Measurements from ENCODE around the gene CENPT. TPM values are rescaled to one million over a fixed set of nuclear protein-coding genes. Genes with fewer than 3 reads are reported as not detected.
A peak's percentile ranks its signal among the peaks of the same experiment; 100 is the strongest.
"Not testable (repeated sequence)": the region's sequence is repeated elsewhere in the genome, so short reads cannot be mapped to it uniquely, and the experiment has no call there.

CENPT gene
- total RNA-seq, 2 experiments from 2014 or later: 55.4 to 85.3 TPM

GRCh38 chr16:67865318-67865717, 17.8 kb upstream of the CENPT start:
- Histone ChIP-seq H3K9me3 (ENCODE audit: low read length) (no peaks in the 10 kb centered on the region), H3K27ac (ENCODE audit: low read depth, low read length, poor library complexity, severe bottlenecking) (no peak overlapping the region), H2AFZ (ENCODE audit: low read length) (no peak overlapping the region), H3K79me2 (ENCODE audit: insufficient read depth, low read depth, low read length) (peaks cover 31% of the 10 kb centered on the region), H4K20me1 (ENCODE audit: insufficient read depth, low read length) (peaks cover 5% of the 10 kb centered on the region; the same call in 1 of the 2 replicates), H3K4me3 (ENCODE audit: low read depth, low read length, poor library complexity, severe bottlenecking) (no peak overlapping the region), H3K4me2 (ENCODE audit: low read length) (no peak overlapping the region), H3K36me3 (ENCODE audit: insufficient read depth, low read length) (peaks cover 90% of the 10 kb centered on the region), H3K9me2 (ENCODE audit: insufficient read depth, low read length) (no peaks in the 10 kb centered on the region), H3K4me1 (ENCODE audit: insufficient read depth, low read length, poor library complexity, severe bottlenecking) (no peaks in the 10 kb centered on the region)
- intact Hi-C loops (cut with micrococcal nuclease; ENCODE audit: unreplicated experiment): loop anchor here (1.0 kb wide), 1 partner anchor 49 kb away; no protein-coding TSS in a partner anchor
- no TSS peak for BruUV-seq (replicated peaks)
- no peak for TF ChIP-seq EZH2phosphoT487 (IDR thresholded peaks at IDR 0.05; ENCODE audit: borderline replicate concordance, low read depth, low read length)
- peak; percentile 71 for TF ChIP-seq CTCF (conservative IDR thresholded peaks at IDR 0.05; ENCODE audit: low read length)
- ChIA-PET POLR2A (interaction anchor here (0.6 to 2.3 kb wide), 2 partner anchors 21 to 198 kb away, joined by 3 to 6 read pairs; no protein-coding TSS in a partner anchor), CTCF (ENCODE audit: unreplicated experiment) (no interaction called here)
- peak; percentile 38 for DNase-seq (ENCODE audit: low spot score)

- Histone ChIP-seq H3K9me2 (ENCODE audit: insufficient read depth, low read length) (no peaks in the 10 kb centered on the region), H3K9me3 (ENCODE audit: low read length) (no peaks in the 10 kb centered on the region), H3K79me2 (ENCODE audit: insufficient read depth, low read depth, low read length) (peaks cover 38% of the 10 kb centered on the region), H3K4me3 (ENCODE audit: low read depth, low read length, poor library complexity, severe bottlenecking) (no peak overlapping the region), H3K4me2 (ENCODE audit: low read length) (no peak overlapping the region), H4K20me1 (ENCODE audit: insufficient read depth, low read length) (peaks cover 5% of the 10 kb centered on the region; the same call in 1 of the 2 replicates), H3K27ac (ENCODE audit: low read depth, low read length, poor library complexity, severe bottlenecking) (no peak overlapping the region), H3K36me3 (ENCODE audit: insufficient read depth, low read length) (peaks cover 86% of the 10 kb centered on the region), H3K4me1 (ENCODE audit: insufficient read depth, low read length, poor library complexity, severe bottlenecking) (no peaks in the 10 kb centered on the region), H2AFZ (ENCODE audit: low read length) (no peak overlapping the region)
- TF ChIP-seq EZH2phosphoT487 (IDR thresholded peaks at IDR 0.05; ENCODE audit: borderline replicate concordance, low read depth, low read length): no peak
- TF ChIP-seq CTCF (conservative IDR thresholded peaks at IDR 0.05; ENCODE audit: low read length): no peak
- ChIA-PET POLR2A (no interaction called here), CTCF (ENCODE audit: unreplicated experiment) (no interaction called here)
- DNase-seq (ENCODE audit: low spot score): no peak
- BruUV-seq (replicated peaks): no TSS peak
- intact Hi-C loops (cut with micrococcal nuclease; ENCODE audit: unreplicated experiment): no loop called here
Measured at GRCh38 chr16:67864594-67864993, 17.1 kb upstream of the CENPT start.

GRCh38 chr16:67864044-67864443, 16.6 kb upstream of the CENPT start:
- H3K36me3 ChIP-seq (ENCODE audit: insufficient read depth, low read length): peaks cover 85% of the 10 kb centered on the region
- BruUV-seq (replicated peaks); H3K4me1 ChIP-seq (ENCODE audit: insufficient read depth, low read length, poor library complexity, severe bottlenecking); intact Hi-C loops (cut with micrococcal nuclease; ENCODE audit: unreplicated experiment); DNase-seq (ENCODE audit: low spot score); CTCF ChIA-PET (ENCODE audit: unreplicated experiment); H3K4me2 ChIP-seq (ENCODE audit: low read length); H3K27ac ChIP-seq (ENCODE audit: low read depth, low read length, poor library complexity, severe bottlenecking); H4K20me1 ChIP-seq (ENCODE audit: insufficient read depth, low read length); H3K4me3 ChIP-seq (ENCODE audit: low read depth, low read length, poor library complexity, severe bottlenecking); H3K9me2 ChIP-seq (ENCODE audit: insufficient read depth, low read length); H2AFZ ChIP-seq (ENCODE audit: low read length); H3K9me3 ChIP-seq (ENCODE audit: low read length): not testable (repeated sequence)
- peaks cover 43% of the 10 kb centered on the region for H3K79me2 ChIP-seq (ENCODE audit: insufficient read depth, low read depth, low read length)
- POLR2A ChIA-PET: interaction anchor here (0.7 kb wide), 2 partner anchors 21 to 72 kb away, joined by 3 to 6 read pairs; no protein-coding TSS in a partner anchor
